Activated naive CD4-positive, alpha-beta T cell treated with anti-CD3 and anti-CD28 coated beads, Interleukin-2, amount 10 ng/mL, durations not matched to agents 7 days and 5 days (primary cell): ENCODE measurements around the gene WDR11.
A peak's percentile ranks its signal among the peaks of the same experiment; 100 is the strongest.
"Not testable (repeated sequence)": the region's sequence is repeated elsewhere in the genome, so short reads cannot be mapped to it uniquely, and the experiment has no call there.

ENCODE experiments used
- CTCF ChIA-PET: fragments of 350-600 bp; sonication (Branson Sonifier 250); formaldehyde crosslinking; loops from one replicate; lab custom pipeline; 2021; ENCODE audit warnings: antibody characterized with exemption; lab: Charles Lee
- DNase-seq: peaks from one replicate; pipeline ENCODE4 v3.0.0-alpha.2; 2020
- H3K27ac Mint-ChIP-seq: one replicate; pipeline ENCODE4 v1.8.0; 2021; ENCODE audit warnings: mild to moderate bottlenecking, moderate library complexity, mixed read lengths
- H3K27me3 Mint-ChIP-seq: one replicate; pipeline ENCODE4 v1.8.0; 2021; ENCODE audit warnings: mild to moderate bottlenecking, mixed read lengths
- H3K36me3 Mint-ChIP-seq: one replicate; pipeline ENCODE4 v1.8.0; 2021; ENCODE audit warnings: mixed read lengths
- H3K4me1 Mint-ChIP-seq: one replicate; pipeline ENCODE4 v1.8.0; 2021; ENCODE audit warnings: mixed read lengths
- H3K4me3 Mint-ChIP-seq: one replicate; pipeline ENCODE4 v1.8.0; 2021; ENCODE audit warnings: mild to moderate bottlenecking, moderate library complexity, mixed read lengths
- H3K9me3 Mint-ChIP-seq: one replicate; pipeline ENCODE4 v1.8.0; 2021; ENCODE audit warnings: mixed read lengths

WDR11 gene

GRCh38 chr10:120897343-120897742 lies 46.2 kb downstream of the WDR11 start:
- no peaks in the 10 kb centered on the region for H3K9me3 Mint-ChIP-seq
- no peaks in the 10 kb centered on the region for H3K27me3 Mint-ChIP-seq
- no peak overlapping the region for H3K4me3 Mint-ChIP-seq
- DNase-seq, result no peak
- H3K4me1 Mint-ChIP-seq, result no peaks in the 10 kb centered on the region
- peaks cover 27% of the 10 kb centered on the region for H3K36me3 Mint-ChIP-seq
- H3K27ac Mint-ChIP-seq, result no peak overlapping the region
- CTCF ChIA-PET, result interaction anchor here (1.1 kb wide), 1 partner anchor 13 kb away, joined by 3 read pairs; no protein-coding TSS in a partner anchor

- H3K36me3 Mint-ChIP-seq, result peaks cover 64% of the 10 kb centered on the region
- no peak overlapping the region for H3K4me3 Mint-ChIP-seq
- CTCF ChIA-PET, result no interaction called here
- H3K9me3 Mint-ChIP-seq, result peaks cover 5% of the 10 kb centered on the region
- H3K27me3 Mint-ChIP-seq, result no peaks in the 10 kb centered on the region
- no peak overlapping the region for H3K27ac Mint-ChIP-seq
- no peaks in the 10 kb centered on the region for H3K4me1 Mint-ChIP-seq
- no peak for DNase-seq
Measured at GRCh38 chr10:120905268-120905667, 54.1 kb downstream of the WDR11 start.

GRCh38 chr10:120917521-120918250 lies 66.5 kb downstream of the WDR11 start:
- no peak for DNase-seq
- Mint-ChIP-seq H3K27me3 (no peaks in the 10 kb centered on the region), H3K9me3 (peaks cover 6% of the 10 kb centered on the region), H3K36me3 (no peaks in the 10 kb centered on the region), H3K4me1 (no peaks in the 10 kb centered on the region), H3K4me3 (no peak overlapping the region), H3K27ac (no peak overlapping the region)
- CTCF ChIA-PET, result no interaction called here

- not testable (repeated sequence) for H3K27ac Mint-ChIP-seq, H3K4me1 Mint-ChIP-seq, H3K4me3 Mint-ChIP-seq, H3K36me3 Mint-ChIP-seq, DNase-seq, H3K27me3 Mint-ChIP-seq, H3K9me3 Mint-ChIP-seq
- CTCF ChIA-PET, result interaction anchor here (0.8 kb wide), 1 partner anchor 18 kb away, joined by 3 read pairs; no protein-coding TSS in a partner anchor
Measured at GRCh38 chr10:120923886-120924285, 72.7 kb downstream of the WDR11 start.

- peak overlapping the region; percentile 14 for H3K27ac Mint-ChIP-seq
- H3K9me3 Mint-ChIP-seq, result peaks cover 2% of the 10 kb centered on the region
- no peaks in the 10 kb centered on the region for H3K36me3 Mint-ChIP-seq
- H3K4me1 Mint-ChIP-seq, result no peaks in the 10 kb centered on the region
- H3K4me3 Mint-ChIP-seq, result no peak overlapping the region
- DNase-seq, result no peak
- CTCF ChIA-PET, result no interaction called here
- peaks cover 8% of the 10 kb centered on the region for H3K27me3 Mint-ChIP-seq
Measured at GRCh38 chr10:120926611-120927010, 75.4 kb downstream of the WDR11 start.

GRCh38 chr10:120927352-120927751 lies 76.2 kb downstream of the WDR11 start:
- no peaks in the 10 kb centered on the region for H3K36me3 Mint-ChIP-seq
- DNase-seq, result no peak
- CTCF ChIA-PET, result no interaction called here
- no peak overlapping the region for H3K27ac Mint-ChIP-seq
- peaks cover 8% of the 10 kb centered on the region for H3K27me3 Mint-ChIP-seq
- H3K9me3 Mint-ChIP-seq, result peaks cover 2% of the 10 kb centered on the region
- H3K4me3 Mint-ChIP-seq, result no peak overlapping the region
- no peaks in the 10 kb centered on the region for H3K4me1 Mint-ChIP-seq

GRCh38 chr10:120929166-120929565 lies 78.0 kb downstream of the WDR11 start:
- H3K9me3 Mint-ChIP-seq, result peaks cover 2% of the 10 kb centered on the region
- no peaks in the 10 kb centered on the region for H3K4me1 Mint-ChIP-seq
- no peaks in the 10 kb centered on the region for H3K36me3 Mint-ChIP-seq
- no peak for DNase-seq
- peaks cover 8% of the 10 kb centered on the region for H3K27me3 Mint-ChIP-seq
- no peak overlapping the region for H3K27ac Mint-ChIP-seq
- no peak overlapping the region for H3K4me3 Mint-ChIP-seq
- CTCF ChIA-PET, result no interaction called here

GRCh38 chr10:120931423-120931822 lies 80.3 kb downstream of the WDR11 start:
- Mint-ChIP-seq H3K36me3 (no peaks in the 10 kb centered on the region), H3K4me1 (no peaks in the 10 kb centered on the region), H3K27me3 (peaks cover 4% of the 10 kb centered on the region), H3K4me3 (no peak overlapping the region), H3K9me3 (no peaks in the 10 kb centered on the region), H3K27ac (no peak overlapping the region)
- DNase-seq, result no peak
- CTCF ChIA-PET, result no interaction called here

- CTCF ChIA-PET, result no interaction called here
- Mint-ChIP-seq H3K27me3 (peaks cover 4% of the 10 kb centered on the region), H3K4me1 (no peaks in the 10 kb centered on the region), H3K27ac (no peak overlapping the region), H3K36me3 (no peaks in the 10 kb centered on the region), H3K4me3 (no peak overlapping the region), H3K9me3 (no peaks in the 10 kb centered on the region)
- no peak for DNase-seq
Measured at GRCh38 chr10:120931999-120932398, 80.8 kb downstream of the WDR11 start.

- H3K27ac Mint-ChIP-seq, result no peak overlapping the region
- CTCF ChIA-PET, result no interaction called here
Measured at GRCh38 chr10:120938822-120939221, 87.7 kb downstream of the WDR11 start.

GRCh38 chr10:120940299-120940900 lies 89.2 kb downstream of the WDR11 start:
- no peaks in the 10 kb centered on the region for H3K9me3 Mint-ChIP-seq
- H3K4me3 Mint-ChIP-seq, result no peak overlapping the region
- H3K27ac Mint-ChIP-seq, result no peak overlapping the region
- H3K4me1 Mint-ChIP-seq, result peaks cover 9% of the 10 kb centered on the region
- peaks cover 12% of the 10 kb centered on the region for H3K27me3 Mint-ChIP-seq
- no peaks in the 10 kb centered on the region for H3K36me3 Mint-ChIP-seq
- DNase-seq, result no peak
- CTCF ChIA-PET, result interaction anchor here (0.5 kb wide), 1 partner anchor 207 kb away, joined by 3 read pairs; no protein-coding TSS in a partner anchor

More at GRCh38 chr10:120938822-120939221, 87.7 kb downstream of the WDR11 start:
- no peak overlapping the region for H3K4me3 Mint-ChIP-seq
- H3K4me1 Mint-ChIP-seq, result peaks cover 5% of the 10 kb centered on the region
- H3K27me3 Mint-ChIP-seq, result peaks cover 12% of the 10 kb centered on the region
- DNase-seq, result no peak
- H3K9me3 Mint-ChIP-seq, result no peaks in the 10 kb centered on the region
- H3K36me3 Mint-ChIP-seq, result no peaks in the 10 kb centered on the region

- CTCF ChIA-PET, result interaction anchor here (1.1 to 1.2 kb wide), 2 partner anchors 793 to 960 kb away, joined by 3 read pairs; no protein-coding TSS in a partner anchor
- Mint-ChIP-seq H3K9me3 (no peaks in the 10 kb centered on the region), H3K36me3 (no peaks in the 10 kb centered on the region), H3K4me3 (no peak overlapping the region), H3K4me1 (peaks cover 9% of the 10 kb centered on the region), H3K27ac (no peak overlapping the region), H3K27me3 (peaks cover 12% of the 10 kb centered on the region)
- no peak for DNase-seq
Measured at GRCh38 chr10:120941501-120941900, 90.3 kb downstream of the WDR11 start.

- H3K36me3 Mint-ChIP-seq, result no peaks in the 10 kb centered on the region
- H3K4me3 Mint-ChIP-seq, result no peak overlapping the region
- peaks cover 12% of the 10 kb centered on the region for H3K27me3 Mint-ChIP-seq
- H3K4me1 Mint-ChIP-seq, result peaks cover 9% of the 10 kb centered on the region
- no peak overlapping the region for H3K27ac Mint-ChIP-seq
- no peaks in the 10 kb centered on the region for H3K9me3 Mint-ChIP-seq
- DNase-seq, result peak; percentile 83
- CTCF ChIA-PET, result interaction anchor here (0.9 to 1.4 kb wide), 3 partner anchors 19 to 792 kb away, joined by 3 to 4 read pairs (median 4); no protein-coding TSS in a partner anchor
Measured at GRCh38 chr10:120942806-120943413, 91.7 kb downstream of the WDR11 start.

GRCh38 chr10:120943542-120943941 lies 92.4 kb downstream of the WDR11 start:
- no peaks in the 10 kb centered on the region for H3K9me3 Mint-ChIP-seq
- H3K27ac Mint-ChIP-seq, result no peak overlapping the region
- DNase-seq, result no peak
- no peak overlapping the region for H3K4me3 Mint-ChIP-seq
- peaks cover 13% of the 10 kb centered on the region for H3K27me3 Mint-ChIP-seq
- H3K4me1 Mint-ChIP-seq, result peaks cover 9% of the 10 kb centered on the region
- H3K36me3 Mint-ChIP-seq, result no peaks in the 10 kb centered on the region
- CTCF ChIA-PET, result interaction anchor here (0.9 to 1.4 kb wide), 2 partner anchors 666 to 791 kb away, joined by 4 read pairs; no protein-coding TSS in a partner anchor
